Body of pancreas (tissue), 4 donors: ENCODE data around the gene BOC.
"Not testable (repeated sequence)": the region's sequence is repeated elsewhere in the genome, so short reads cannot be mapped to it uniquely, and the experiment has no call there.

Experiments used
- POLR2A ChIP-seq, 3 donors: fragments of 450-650 bp; IDR thresholded peaks; one replicate each; pipeline ENCODE4 v1.6.1; 2016; ENCODE audit warnings: antibody characterized with exemption in 3 of 3, mild to moderate bottlenecking in 2 of 3
- TF ChIP-seq, protein P1 (sequence below), 7 experiments: fragments of 450-650 bp in 4 of 7; fragments of 200-600 bp in 3 of 7; sonication (generic) in 3 of 7; IDR thresholded peaks; one replicate each; pipeline ENCODE4 v1.5.1; 2016 to 2019; ENCODE audit warnings: antibody characterized with exemption in 7 of 7

DNA sequence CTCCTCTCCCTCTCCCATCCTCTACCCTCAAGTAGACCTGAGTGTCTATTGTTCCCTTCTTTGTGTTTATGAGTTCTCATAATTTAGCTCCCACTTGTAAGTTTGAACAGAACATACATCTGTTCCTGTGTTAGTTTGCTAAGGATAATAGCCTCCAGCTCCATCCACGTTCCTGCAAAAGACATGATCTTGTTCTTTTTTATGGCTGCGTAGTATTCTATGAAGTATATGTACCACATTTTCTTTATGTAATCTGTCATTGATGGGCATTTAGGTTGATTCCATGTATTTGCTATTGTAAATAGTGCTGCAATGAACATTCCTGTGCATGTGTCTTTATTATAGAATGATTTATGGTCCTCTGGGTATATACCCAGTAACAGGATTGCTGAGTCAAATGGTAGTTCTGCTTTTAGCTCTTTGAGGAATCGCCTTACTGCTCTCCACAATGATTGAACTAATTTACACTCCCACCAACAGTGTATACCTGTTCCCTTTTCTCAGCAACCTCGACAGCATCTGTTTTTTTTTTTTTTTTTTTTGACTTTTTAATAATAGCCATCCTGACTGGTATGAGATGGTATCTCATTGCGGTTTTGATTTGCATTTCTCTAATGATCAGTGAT, 39.6 kb upstream of the BOC start:
- TF ChIP-seq, protein P1, sequence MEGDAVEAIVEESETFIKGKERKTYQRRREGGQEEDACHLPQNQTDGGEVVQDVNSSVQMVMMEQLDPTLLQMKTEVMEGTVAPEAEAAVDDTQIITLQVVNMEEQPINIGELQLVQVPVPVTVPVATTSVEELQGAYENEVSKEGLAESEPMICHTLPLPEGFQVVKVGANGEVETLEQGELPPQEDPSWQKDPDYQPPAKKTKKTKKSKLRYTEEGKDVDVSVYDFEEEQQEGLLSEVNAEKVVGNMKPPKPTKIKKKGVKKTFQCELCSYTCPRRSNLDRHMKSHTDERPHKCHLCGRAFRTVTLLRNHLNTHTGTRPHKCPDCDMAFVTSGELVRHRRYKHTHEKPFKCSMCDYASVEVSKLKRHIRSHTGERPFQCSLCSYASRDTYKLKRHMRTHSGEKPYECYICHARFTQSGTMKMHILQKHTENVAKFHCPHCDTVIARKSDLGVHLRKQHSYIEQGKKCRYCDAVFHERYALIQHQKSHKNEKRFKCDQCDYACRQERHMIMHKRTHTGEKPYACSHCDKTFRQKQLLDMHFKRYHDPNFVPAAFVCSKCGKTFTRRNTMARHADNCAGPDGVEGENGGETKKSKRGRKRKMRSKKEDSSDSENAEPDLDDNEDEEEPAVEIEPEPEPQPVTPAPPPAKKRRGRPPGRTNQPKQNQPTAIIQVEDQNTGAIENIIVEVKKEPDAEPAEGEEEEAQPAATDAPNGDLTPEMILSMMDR (IDR thresholded peaks at IDR 0.05) = not testable (repeated sequence)
- TF ChIP-seq POLR2A (IDR thresholded peaks at IDR 0.05) = not testable (repeated sequence)
